ENCODE measurements around the gene TTC34.

DNA sequence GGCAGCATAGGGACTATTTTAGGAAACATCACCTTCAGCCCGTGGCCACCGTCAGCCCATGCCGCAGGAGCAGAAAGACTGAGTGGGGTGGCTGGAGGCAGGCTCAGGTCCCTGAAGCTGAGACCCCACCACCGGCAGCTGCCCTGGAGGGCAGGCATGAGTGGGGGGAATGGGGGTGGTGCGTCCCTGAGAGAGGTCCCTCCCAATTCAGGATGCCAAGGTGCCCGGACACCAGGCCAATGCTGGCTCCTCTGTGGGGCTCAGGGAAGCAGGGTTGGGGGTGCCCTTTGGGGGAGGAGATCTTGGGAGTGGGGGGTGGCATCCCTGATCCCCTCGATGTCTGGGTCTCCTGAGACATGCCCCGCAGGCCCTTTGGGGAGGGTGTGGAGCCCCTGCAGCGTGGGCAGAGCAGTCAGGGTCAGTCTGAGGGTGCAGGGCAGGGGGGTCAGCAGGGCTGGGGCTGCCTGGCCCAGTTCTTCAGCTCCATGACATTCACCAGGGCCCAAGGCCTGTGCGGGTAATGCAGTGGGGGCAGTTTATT is 998 bp upstream of the TTC34 start:
- TF ChIP-seq, protein P1, sequence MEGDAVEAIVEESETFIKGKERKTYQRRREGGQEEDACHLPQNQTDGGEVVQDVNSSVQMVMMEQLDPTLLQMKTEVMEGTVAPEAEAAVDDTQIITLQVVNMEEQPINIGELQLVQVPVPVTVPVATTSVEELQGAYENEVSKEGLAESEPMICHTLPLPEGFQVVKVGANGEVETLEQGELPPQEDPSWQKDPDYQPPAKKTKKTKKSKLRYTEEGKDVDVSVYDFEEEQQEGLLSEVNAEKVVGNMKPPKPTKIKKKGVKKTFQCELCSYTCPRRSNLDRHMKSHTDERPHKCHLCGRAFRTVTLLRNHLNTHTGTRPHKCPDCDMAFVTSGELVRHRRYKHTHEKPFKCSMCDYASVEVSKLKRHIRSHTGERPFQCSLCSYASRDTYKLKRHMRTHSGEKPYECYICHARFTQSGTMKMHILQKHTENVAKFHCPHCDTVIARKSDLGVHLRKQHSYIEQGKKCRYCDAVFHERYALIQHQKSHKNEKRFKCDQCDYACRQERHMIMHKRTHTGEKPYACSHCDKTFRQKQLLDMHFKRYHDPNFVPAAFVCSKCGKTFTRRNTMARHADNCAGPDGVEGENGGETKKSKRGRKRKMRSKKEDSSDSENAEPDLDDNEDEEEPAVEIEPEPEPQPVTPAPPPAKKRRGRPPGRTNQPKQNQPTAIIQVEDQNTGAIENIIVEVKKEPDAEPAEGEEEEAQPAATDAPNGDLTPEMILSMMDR (IDR thresholded peaks at IDR 0.05): no peak
- no peak for TF ChIP-seq POLR2A (IDR thresholded peaks at IDR 0.05)
- no peak for TF ChIP-seq EP300 (IDR thresholded peaks at IDR 0.05)
